CD8-positive, alpha-beta memory T cell (primary cell): ENCODE results near the gene ELMO1. TPM values are rescaled to one million over a fixed set of nuclear protein-coding genes. Genes with fewer than 3 reads are reported as not detected.

Experiments used
- CTCF ChIA-PET: fragments of 350-600 bp; sonication (Branson Sonifier 250); formaldehyde crosslinking; loops from one replicate; lab custom pipeline; 2021; ENCODE audit warnings: antibody characterized with exemption; lab: Charles Lee
- POLR2A ChIA-PET: fragments of 350-600 bp; sonication (Branson Sonifier 250); formaldehyde crosslinking; loops from one replicate; lab custom pipeline; 2021; ENCODE audit warnings: antibody characterized with exemption; lab: Charles Lee
- DNase-seq, 5 donors: peaks; one replicate each; pipeline versions ENCODE4 v3.0.0 to v3.0.0-alpha.2; 2020 to 2022; ENCODE audit warnings: mixed read lengths in 1 of 5
- H3K27ac ChIP-seq: one replicate; pipeline ENCODE4 v1.7.0; 2013; ENCODE audit warnings: low read depth, mild to moderate bottlenecking, low read length, moderate library complexity
- H3K27me3 ChIP-seq: 2 replicates; pipeline ENCODE4 v1.7.0; 2013; ENCODE audit warnings: low read length, mild to moderate bottlenecking; ENCODE audit not compliant: insufficient read depth, poor library complexity, severe bottlenecking
- H3K36me3 ChIP-seq: 2 replicates; pipeline ENCODE4 v1.7.0; 2013; ENCODE audit warnings: mild to moderate bottlenecking, low read length, moderate library complexity; ENCODE audit not compliant: insufficient read depth
- H3K4me1 ChIP-seq: 2 replicates; pipeline ENCODE4 v1.7.0; 2013; ENCODE audit warnings: mild to moderate bottlenecking, low read length, moderate library complexity; ENCODE audit not compliant: insufficient read depth
- H3K4me3 ChIP-seq: 2 replicates; pipeline ENCODE4 v1.7.0; 2013; ENCODE audit warnings: mild to moderate bottlenecking, low read length
- H3K9me3 ChIP-seq: 2 replicates; pipeline ENCODE4 v1.7.0; 2013; ENCODE audit warnings: mild to moderate bottlenecking, low read length
- H3K27ac Mint-ChIP-seq, 8 donors: one replicate each; pipeline ENCODE4 v1.8.0; 2020 to 2021; ENCODE audit warnings: mixed read lengths in 8 of 8, mild to moderate bottlenecking in 6 of 8, inconsistent platforms in 3 of 8, moderate library complexity in 3 of 8
- H3K27me3 Mint-ChIP-seq, 2 donors: one replicate each; pipeline ENCODE4 v1.8.0; 2020 to 2021; ENCODE audit warnings: mixed read lengths in 2 of 2, mild to moderate bottlenecking in 1 of 2, moderate library complexity in 1 of 2
- H3K36me3 Mint-ChIP-seq, 3 donors: one replicate each; pipeline ENCODE4 v1.8.0; 2020 to 2021; ENCODE audit warnings: mixed read lengths in 3 of 3, inconsistent platforms in 1 of 3, mild to moderate bottlenecking in 1 of 3
- H3K4me1 Mint-ChIP-seq, 3 donors: one replicate each; pipeline ENCODE4 v1.8.0; 2020 to 2021; ENCODE audit warnings: mixed read lengths in 3 of 3, inconsistent platforms in 1 of 3, mild to moderate bottlenecking in 1 of 3
- H3K4me3 Mint-ChIP-seq, 7 donors: one replicate each; pipeline ENCODE4 v1.8.0; 2020 to 2021; ENCODE audit warnings: mixed read lengths in 7 of 7, mild to moderate bottlenecking in 6 of 7, moderate library complexity in 4 of 7, inconsistent platforms in 2 of 7
- H3K9me3 Mint-ChIP-seq, 5 donors: one replicate each; pipeline ENCODE4 v1.8.0; 2020 to 2022; ENCODE audit warnings: mixed read lengths in 5 of 5, mild to moderate bottlenecking in 3 of 5, moderate library complexity in 2 of 5, inconsistent platforms in 1 of 5
- polyA plus RNA-seq: library from polyadenylated mRNA; unstranded; fragments of 300-500 nt; fragmentation: Illumina TruSeq; gene quantifications from one replicate; pipeline ENCODE4 v1.2.3, GENCODE V29; 2021
- total RNA-seq, 2 experiments: library from RNA; stranded (reverse); gene quantifications; one replicate each; pipeline ENCODE4 v1.2.3, GENCODE V29; 2021

Gene ELMO1
- total and polyA plus RNA-seq, 3 experiments from 2014 or later, result 65.6 to 74.4 (median 66.2) TPM

GRCh38 chr7:37424995-37425394 is 23.7 kb downstream of the ELMO1 start:
- no peak overlapping the region for H3K4me3 ChIP-seq
- peaks cover 16% of the 10 kb centered on the region for H3K4me1 ChIP-seq
- ChIA-PET CTCF (interaction anchor here (1.4 kb wide), 1 partner anchor 22 kb away, joined by 4 read pairs; no protein-coding TSS in a partner anchor), POLR2A (no interaction called here)
- no peaks in the 10 kb centered on the region for H3K9me3 ChIP-seq
- Mint-ChIP-seq H3K27ac (peak overlapping the region in 1 of 8 donors; percentile 42), H3K4me1 (peaks cover 29 to 50% (median 33%) of the 10 kb centered on the region in 3 donors), H3K36me3 (peaks cover 0 to 31% (median 15%) of the 10 kb centered on the region in 3 donors), H3K27me3 (peaks cover 0 to 2% of the 10 kb centered on the region in 2 donors), H3K4me3 (no peak overlapping the region), H3K9me3 (no peaks in the 10 kb centered on the region)
- no peaks in the 10 kb centered on the region for H3K36me3 ChIP-seq
- H3K27ac ChIP-seq, result no peak overlapping the region
- DNase-seq, result no peak
- no peaks in the 10 kb centered on the region for H3K27me3 ChIP-seq

DNA sequence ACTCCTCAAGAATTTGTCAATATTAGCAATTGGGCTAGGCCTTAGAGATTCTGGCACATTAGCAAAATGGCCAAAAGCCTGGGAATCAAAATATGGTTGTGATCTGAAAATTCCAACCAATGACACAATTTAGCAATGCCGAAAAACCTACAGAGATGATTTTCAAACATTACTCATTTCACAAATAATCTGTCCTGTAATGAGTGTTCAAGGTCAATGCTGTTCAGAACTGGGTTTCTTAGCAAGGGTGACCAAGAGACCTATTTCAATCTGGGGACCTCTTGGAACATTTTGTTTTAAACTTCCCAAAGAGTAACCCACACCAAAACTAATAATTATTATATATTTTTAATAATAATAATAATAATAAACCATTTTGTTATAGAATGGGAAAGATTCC is 24.1 kb downstream of the ELMO1 start:
- Mint-ChIP-seq H3K36me3 (peaks cover 0 to 27% (median 15%) of the 10 kb centered on the region in 3 donors), H3K4me1 (peaks cover 29 to 49% (median 33%) of the 10 kb centered on the region in 3 donors), H3K27ac (no peak overlapping the region), H3K9me3 (no peaks in the 10 kb centered on the region), H3K4me3 (no peak overlapping the region), H3K27me3 (peaks cover 0 to 1% of the 10 kb centered on the region in 2 donors)
- Histone ChIP-seq H3K4me1 (peaks cover 16% of the 10 kb centered on the region), H3K27ac (no peak overlapping the region), H3K4me3 (no peak overlapping the region), H3K36me3 (no peaks in the 10 kb centered on the region), H3K9me3 (no peaks in the 10 kb centered on the region), H3K27me3 (no peaks in the 10 kb centered on the region)
- no peak for DNase-seq
- ChIA-PET POLR2A (no interaction called here), CTCF (no interaction called here)

GRCh38 chr7:37421861-37422500 is 26.7 kb downstream of the ELMO1 start:
- Histone ChIP-seq H3K9me3 (no peaks in the 10 kb centered on the region), H3K36me3 (no peaks in the 10 kb centered on the region), H3K4me1 (peaks cover 16% of the 10 kb centered on the region), H3K4me3 (no peak overlapping the region), H3K27me3 (no peaks in the 10 kb centered on the region), H3K27ac (no peak overlapping the region)
- no peaks in the 10 kb centered on the region for H3K9me3 Mint-ChIP-seq
- H3K4me1 Mint-ChIP-seq, result peaks cover 39 to 54% (median 45%) of the 10 kb centered on the region in 3 donors
- DNase-seq, result no peak
- H3K27ac Mint-ChIP-seq, result peak overlapping the region in 2 of 8 donors; percentile 9 to 57
- ChIA-PET POLR2A (no interaction called here), CTCF (no interaction called here)
- peaks cover 0 to 10% (median 8%) of the 10 kb centered on the region in 3 donors for H3K36me3 Mint-ChIP-seq
- no peak overlapping the region for H3K4me3 Mint-ChIP-seq
- no peaks in the 10 kb centered on the region for H3K27me3 Mint-ChIP-seq

- H3K4me1 ChIP-seq, result peaks cover 16% of the 10 kb centered on the region
- H3K27me3 Mint-ChIP-seq, result no peaks in the 10 kb centered on the region
- CTCF ChIA-PET, result no interaction called here
- H3K27me3 ChIP-seq, result no peaks in the 10 kb centered on the region
- H3K9me3 ChIP-seq, result no peaks in the 10 kb centered on the region
- no peak overlapping the region for H3K4me3 Mint-ChIP-seq
- H3K27ac Mint-ChIP-seq, result peak overlapping the region in 1 of 8 donors; percentile 59
- peaks cover 0 to 7% (median 4%) of the 10 kb centered on the region in 3 donors for H3K36me3 Mint-ChIP-seq
- POLR2A ChIA-PET, result no interaction called here
- H3K27ac ChIP-seq, result no peak overlapping the region
- no peaks in the 10 kb centered on the region for H3K36me3 ChIP-seq
- no peak overlapping the region for H3K4me3 ChIP-seq
- DNase-seq, result no peak
- no peaks in the 10 kb centered on the region for H3K9me3 Mint-ChIP-seq
- H3K4me1 Mint-ChIP-seq, result peaks cover 40 to 60% (median 41%) of the 10 kb centered on the region in 3 donors
Measured at GRCh38 chr7:37420946-37421695, 27.5 kb downstream of the ELMO1 start.

GRCh38 chr7:37419496-37419895 is 29.2 kb downstream of the ELMO1 start:
- Histone ChIP-seq H3K4me1 (peaks cover 16% of the 10 kb centered on the region), H3K27ac (no peak overlapping the region), H3K27me3 (no peaks in the 10 kb centered on the region), H3K36me3 (no peaks in the 10 kb centered on the region), H3K9me3 (no peaks in the 10 kb centered on the region), H3K4me3 (no peak overlapping the region)
- DNase-seq, result no peak
- no peaks in the 10 kb centered on the region for H3K9me3 Mint-ChIP-seq
- ChIA-PET POLR2A (no interaction called here), CTCF (no interaction called here)
- H3K4me1 Mint-ChIP-seq, result peaks cover 41 to 57% (median 46%) of the 10 kb centered on the region in 3 donors
- H3K27me3 Mint-ChIP-seq, result no peaks in the 10 kb centered on the region
- peak overlapping the region in 2 of 8 donors; percentile 37 to 56 for H3K27ac Mint-ChIP-seq
- peaks cover 0 to 15% (median 4%) of the 10 kb centered on the region in 3 donors for H3K36me3 Mint-ChIP-seq
- no peak overlapping the region for H3K4me3 Mint-ChIP-seq

GRCh38 chr7:37418381-37418780 is 30.3 kb downstream of the ELMO1 start:
- no peak for DNase-seq
- Mint-ChIP-seq H3K27ac (peak overlapping the region in 6 of 8 donors; percentile 0 to 90 (median 35)), H3K4me3 (no peak overlapping the region), H3K4me1 (peaks cover 42 to 49% (median 46%) of the 10 kb centered on the region in 3 donors), H3K36me3 (peaks cover 0 to 19% (median 6%) of the 10 kb centered on the region in 3 donors), H3K27me3 (no peaks in the 10 kb centered on the region), H3K9me3 (no peaks in the 10 kb centered on the region)
- peaks cover 16% of the 10 kb centered on the region for H3K4me1 ChIP-seq
- H3K27ac ChIP-seq, result no peak overlapping the region
- no peaks in the 10 kb centered on the region for H3K36me3 ChIP-seq
- ChIA-PET CTCF (interaction anchor here (1.4 kb wide), 1 partner anchor 30 kb away, joined by 4 read pairs; no protein-coding TSS in a partner anchor), POLR2A (no interaction called here)
- H3K27me3 ChIP-seq, result no peaks in the 10 kb centered on the region
- no peaks in the 10 kb centered on the region for H3K9me3 ChIP-seq
- H3K4me3 ChIP-seq, result no peak overlapping the region

DNA sequence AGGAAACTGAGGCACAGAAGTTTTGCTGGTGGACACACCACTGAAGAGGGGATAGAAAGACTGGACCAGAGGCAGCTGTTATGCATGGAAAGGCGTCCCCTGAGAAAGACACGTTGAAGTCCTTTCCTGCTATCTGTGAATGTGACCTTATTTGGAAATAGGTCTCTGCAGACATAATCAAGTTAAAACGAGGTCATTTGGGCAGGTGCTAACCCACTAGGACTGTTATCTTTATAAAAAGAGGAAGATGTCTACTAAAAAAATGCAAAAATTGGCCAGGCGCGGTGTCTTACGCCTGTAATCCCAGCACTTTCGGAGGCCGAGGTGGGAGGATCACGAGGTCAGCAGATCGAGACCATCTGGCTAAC is 31.6 kb downstream of the ELMO1 start:
- peak overlapping the region in 4 of 7 donors; percentile 9 to 62 (median 42) for H3K4me3 Mint-ChIP-seq
- H3K4me3 ChIP-seq, result no peak overlapping the region
- no peaks in the 10 kb centered on the region for H3K9me3 ChIP-seq
- no peak overlapping the region for H3K27ac ChIP-seq
- H3K27ac Mint-ChIP-seq, result peak overlapping the region in 2 of 8 donors; percentile 51 to 79
- H3K36me3 Mint-ChIP-seq, result peaks cover 4 to 21% (median 10%) of the 10 kb centered on the region in 3 donors
- H3K27me3 Mint-ChIP-seq, result no peaks in the 10 kb centered on the region
- peaks cover 51 to 57% (median 53%) of the 10 kb centered on the region in 3 donors for H3K4me1 Mint-ChIP-seq
- no peaks in the 10 kb centered on the region for H3K27me3 ChIP-seq
- DNase-seq, result no peak
- peaks cover 12% of the 10 kb centered on the region for H3K4me1 ChIP-seq
- ChIA-PET CTCF (interaction anchor here (1.4 kb wide), 1 partner anchor 31 kb away, joined by 4 read pairs; no protein-coding TSS in a partner anchor), POLR2A (no interaction called here)
- H3K9me3 Mint-ChIP-seq, result no peaks in the 10 kb centered on the region
- H3K36me3 ChIP-seq, result no peaks in the 10 kb centered on the region
